CD4-positive, alpha-beta T cell treated with Interleukin-6 for 4 hours (primary cell): Measurements from ENCODE around the gene TSHZ1.

ENCODE experiments used
- DNase-seq: peaks from one replicate; pipeline ENCODE4 v3.0.0-alpha.2; 2020; ENCODE audit warnings: mixed read lengths

The TSHZ1 gene

GRCh38 chr18:75221897-75222296 is 11.3 kb downstream of the TSHZ1 start:
- DNase-seq: peak; percentile 34

GRCh38 chr18:75222407-75222806 is 11.8 kb downstream of the TSHZ1 start:
- DNase-seq: no peak

DNA sequence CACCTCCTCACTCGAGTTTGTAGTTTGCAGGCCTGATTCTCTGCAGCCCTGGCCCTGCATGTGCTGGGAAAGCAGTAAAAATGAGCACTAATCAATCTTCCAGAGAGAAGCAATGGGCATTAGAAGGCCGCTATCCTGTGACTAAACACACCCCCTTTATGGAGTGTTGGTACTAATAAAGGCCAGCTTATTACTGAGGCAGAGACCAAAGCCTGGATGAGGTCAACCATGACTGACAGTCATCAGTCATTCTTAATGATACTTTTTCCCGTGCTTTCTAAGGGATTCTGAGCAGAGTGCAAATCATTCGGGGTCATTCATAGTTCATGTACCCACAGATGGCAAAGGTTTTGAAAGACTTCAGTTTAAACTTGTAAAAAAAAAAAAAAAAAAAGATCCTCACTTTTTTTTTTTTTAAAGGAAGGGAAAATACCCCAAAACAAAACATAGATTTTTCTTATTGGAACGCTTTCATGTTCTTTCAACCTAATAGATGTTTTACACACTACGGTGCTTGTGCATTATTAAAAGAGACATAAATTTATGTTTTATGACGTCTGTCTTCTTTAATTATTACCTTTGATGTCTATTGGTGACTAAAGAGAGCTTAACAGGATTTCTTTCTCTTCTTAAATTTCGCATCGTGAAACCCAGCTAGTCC is 13.2 kb downstream of the TSHZ1 start:
- DNase-seq: no peak

DNA sequence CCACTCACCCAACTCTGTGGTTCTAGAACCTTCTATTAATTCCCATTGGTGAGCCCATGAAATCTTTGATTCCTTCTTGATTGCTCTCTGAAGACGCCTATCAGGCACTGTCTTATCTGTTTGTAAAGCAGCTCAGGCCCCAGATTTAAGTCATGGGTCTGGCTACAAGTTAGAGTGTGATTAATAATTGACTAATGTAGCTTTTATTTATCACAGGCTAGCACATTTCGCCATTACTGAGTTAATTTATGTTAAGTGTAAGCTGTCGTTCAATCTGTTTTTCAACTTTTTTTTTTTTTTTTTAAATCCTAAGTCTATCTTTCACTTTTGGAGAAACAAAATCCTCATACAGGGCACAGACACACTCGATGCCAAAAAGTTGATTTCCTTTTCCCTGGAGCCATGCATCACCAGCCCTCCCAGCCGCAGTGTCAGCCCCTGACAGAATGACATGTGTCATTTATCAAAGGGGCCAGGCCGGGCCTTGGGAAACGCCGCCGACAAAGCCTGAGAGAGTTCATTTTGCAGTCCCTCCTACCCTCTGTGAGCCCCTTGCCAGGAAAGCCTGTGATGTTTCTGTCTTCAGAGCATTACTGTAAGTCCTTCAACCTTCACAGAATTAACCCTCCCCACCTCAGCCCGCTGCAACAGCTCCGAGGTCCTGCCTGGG is 15.8 kb downstream of the TSHZ1 start:
- DNase-seq: peak; percentile 45

GRCh38 chr18:75226956-75227316 is 16.3 kb downstream of the TSHZ1 start:
- no peak for DNase-seq

DNA sequence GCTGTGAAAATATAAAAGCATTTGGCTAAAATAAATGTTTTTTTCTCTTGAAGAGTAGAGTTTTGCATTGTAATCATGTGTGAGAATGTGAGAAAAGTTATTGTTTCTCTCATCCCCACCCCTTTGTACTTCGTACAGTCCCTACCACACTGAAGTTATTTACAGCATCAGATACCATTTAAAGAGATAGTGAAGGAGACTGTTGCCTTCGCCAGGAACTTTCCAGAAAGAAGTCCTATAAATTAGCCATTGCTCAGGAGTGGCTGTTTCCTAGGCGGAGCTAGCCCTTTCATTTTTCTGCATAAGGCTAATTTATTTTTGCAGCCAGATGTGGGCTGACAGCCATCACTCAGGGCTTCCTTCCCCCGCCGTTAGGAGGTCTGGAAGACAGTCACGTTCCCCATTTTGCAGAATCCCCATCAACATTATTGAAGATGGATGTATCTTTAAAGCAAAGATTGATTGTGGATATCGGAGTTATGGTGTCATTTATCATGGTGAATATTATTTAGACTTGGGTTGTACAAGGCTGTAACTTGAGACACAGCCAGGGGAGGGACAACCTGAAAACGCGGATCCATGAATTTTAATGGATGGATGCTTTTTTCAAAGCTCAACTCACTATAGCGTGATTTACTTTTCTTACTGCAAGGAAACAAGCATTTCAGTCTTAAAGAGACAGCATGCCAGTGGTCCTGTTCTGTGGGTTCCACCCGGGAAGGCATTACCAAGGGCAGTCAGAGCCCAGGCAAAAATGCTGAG is 17.1 kb downstream of the TSHZ1 start:
- DNase-seq: no peak

DNA sequence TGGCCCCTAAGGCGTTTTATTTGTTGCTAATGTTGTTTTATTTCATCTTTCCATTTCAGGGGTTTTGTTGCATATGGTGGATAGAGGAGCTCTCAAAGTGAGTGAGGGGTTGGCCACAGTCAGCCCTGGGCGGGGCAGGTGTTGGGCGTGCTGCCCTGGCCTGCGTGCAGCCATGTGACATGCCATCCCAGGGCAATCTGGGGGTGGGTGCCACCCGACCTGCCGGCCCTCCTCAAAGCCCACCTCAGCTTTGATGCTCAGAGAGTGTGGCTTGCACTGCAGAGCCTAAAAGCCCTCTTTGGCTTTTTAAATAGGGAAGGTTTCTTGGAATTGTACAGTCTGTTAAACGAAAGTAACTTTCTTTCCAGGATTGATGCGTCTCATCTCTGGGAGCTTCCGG is 18.4 kb downstream of the TSHZ1 start:
- no peak for DNase-seq

GRCh38 chr18:75229437-75229836 is 18.8 kb downstream of the TSHZ1 start:
- DNase-seq: no peak

- no peak for DNase-seq
Measured at GRCh38 chr18:75230163-75231052, 19.8 kb downstream of the TSHZ1 start.

GRCh38 chr18:75231053-75231406 is 20.4 kb downstream of the TSHZ1 start:
- no peak for DNase-seq

- DNase-seq: no peak
Measured at GRCh38 chr18:75234901-75235300, 24.3 kb downstream of the TSHZ1 start.

DNA sequence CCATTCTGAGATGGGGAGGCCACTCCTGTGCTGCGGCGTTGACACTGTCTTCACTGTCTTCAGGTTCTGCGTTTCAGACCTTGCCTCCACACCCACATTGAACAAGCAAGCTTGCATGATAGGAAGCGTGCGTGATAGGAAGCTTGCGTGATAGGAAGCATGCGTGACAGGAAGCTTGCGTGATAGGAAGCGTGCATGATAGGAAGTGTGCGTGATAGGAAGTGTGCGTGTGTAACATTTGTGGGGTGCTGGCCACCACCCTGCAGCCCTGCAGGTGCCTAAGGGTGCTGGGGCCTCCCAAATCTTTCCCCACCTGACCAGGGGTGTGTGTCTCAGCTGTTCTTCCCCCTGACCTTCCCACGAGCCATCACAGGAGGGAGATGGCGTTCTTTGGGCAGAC is 25.3 kb downstream of the TSHZ1 start:
- DNase-seq: no peak

DNA sequence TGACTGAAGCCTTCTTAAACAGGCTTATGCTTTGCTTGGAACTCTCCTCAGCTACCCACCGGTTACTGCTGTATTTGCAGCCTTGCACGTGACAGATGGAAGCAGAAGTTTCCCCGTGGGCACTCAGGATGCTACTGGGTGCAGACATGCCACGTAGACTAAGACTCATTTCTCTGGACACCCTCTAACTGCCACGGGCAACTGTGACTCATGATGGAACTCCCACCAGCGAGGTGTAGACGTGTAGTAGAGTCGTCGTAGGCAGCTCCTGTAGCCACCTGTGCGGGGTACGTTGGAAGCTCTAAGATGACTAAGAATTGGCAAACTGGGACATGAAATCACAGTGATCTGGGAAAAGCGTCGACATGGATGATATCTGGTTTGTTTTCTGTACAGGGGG is 27.5 kb downstream of the TSHZ1 start:
- no peak for DNase-seq

DNA sequence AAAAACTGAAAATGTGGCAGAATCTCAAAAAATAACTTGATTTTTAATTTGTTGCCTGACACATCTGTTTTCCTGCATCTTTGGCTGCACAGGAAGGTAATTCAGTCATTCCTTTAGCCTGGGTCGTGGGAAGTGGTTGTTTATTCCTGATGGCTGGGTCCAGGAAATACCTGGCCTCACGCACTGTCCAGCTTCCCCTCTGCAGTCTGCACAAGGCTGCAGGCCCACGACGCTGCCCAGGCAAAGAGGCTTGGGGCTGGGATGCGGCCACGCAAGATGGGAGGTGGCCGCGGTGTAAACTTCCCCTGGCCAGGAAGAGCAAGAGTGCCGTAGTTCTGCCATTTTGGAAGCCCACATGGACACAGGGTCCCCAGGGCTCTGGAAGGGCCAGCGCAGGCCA is 28.2 kb downstream of the TSHZ1 start:
- DNase-seq: no peak

DNA sequence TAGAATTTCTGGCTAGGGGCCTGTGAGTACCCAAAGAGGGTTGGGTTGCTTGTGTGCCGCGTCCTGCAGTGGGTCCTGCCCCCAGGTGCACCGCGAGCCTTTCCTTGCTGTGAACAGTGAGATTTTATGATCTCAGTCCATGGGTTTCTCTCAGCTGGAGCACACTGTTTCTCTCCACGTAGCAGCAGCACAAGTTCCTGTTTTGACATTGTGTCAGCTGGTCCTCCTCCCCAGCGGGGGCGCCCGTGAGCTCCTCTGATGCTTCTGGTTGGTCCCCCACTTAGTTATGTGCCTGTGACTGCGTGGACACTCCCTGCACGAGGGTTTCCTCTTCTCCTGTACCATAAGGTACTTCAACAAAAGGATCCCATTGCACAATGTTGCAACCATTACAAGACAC is 29.8 kb downstream of the TSHZ1 start:
- DNase-seq: no peak

DNA sequence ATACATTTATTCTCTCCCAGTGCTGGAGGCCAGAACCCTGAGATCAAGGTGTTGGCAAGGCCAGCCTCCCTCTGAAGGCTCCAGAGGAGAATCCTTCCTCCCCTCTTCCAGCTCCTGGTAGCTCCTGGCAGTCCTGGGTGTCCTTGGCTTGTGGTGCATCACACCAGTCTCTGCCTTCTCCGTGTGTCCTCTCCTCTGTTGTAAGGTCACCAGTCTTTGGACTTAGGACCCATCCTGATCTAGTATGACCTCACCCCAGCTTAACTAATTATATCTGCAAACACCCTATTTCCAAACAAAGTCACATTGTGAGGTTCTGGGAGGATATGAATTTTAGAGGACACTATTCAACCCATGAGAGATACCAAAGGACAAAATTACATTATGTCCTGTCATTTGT is 31.1 kb downstream of the TSHZ1 start:
- DNase-seq: no peak

DNA sequence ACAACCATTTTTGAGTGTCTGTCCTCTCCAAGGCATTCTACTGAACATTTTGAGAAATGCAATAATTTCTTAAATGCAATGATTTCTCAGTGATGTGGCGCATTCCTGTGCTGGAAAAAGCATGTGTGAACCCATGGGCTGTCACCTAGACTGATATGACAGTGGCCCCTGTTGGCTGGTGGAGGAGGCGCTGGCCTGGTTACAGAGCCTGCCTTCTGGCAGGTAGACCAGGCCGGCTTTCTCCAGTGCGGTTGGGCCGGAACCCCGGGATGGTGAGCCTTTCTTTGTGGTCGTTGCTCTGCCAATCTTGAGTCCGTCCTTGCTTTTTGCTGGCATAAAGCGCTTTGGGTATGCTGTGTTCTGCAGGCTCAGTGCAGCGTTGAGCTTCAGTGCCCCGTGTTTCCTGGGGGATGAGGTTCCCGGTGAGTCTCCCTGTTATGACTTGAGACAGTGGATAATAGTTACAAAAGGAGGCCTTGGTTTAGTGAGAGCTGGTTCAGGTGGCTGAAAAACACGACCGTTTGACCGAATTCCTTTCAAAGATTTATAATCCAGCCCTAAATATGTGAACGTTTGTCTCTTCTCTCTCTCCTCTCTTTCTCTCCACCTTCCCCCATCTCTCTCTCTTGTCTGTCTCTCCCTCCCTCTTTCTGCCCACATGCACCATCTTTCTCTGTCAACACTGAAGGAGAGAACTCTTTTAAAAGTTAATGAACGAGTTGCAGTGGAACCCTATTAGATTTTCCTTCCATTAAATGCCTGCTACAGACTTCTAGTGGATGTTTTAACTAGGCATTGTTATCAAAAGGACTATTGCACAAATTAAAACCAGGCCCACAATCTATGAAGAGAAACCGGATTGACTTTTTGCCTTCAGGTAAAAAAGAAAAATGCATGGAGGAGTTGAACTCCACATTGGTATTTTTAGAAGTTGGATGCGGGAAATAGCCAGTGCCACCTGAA is 34.0 kb downstream of the TSHZ1 start:
- peak; percentile 52 for DNase-seq

DNA sequence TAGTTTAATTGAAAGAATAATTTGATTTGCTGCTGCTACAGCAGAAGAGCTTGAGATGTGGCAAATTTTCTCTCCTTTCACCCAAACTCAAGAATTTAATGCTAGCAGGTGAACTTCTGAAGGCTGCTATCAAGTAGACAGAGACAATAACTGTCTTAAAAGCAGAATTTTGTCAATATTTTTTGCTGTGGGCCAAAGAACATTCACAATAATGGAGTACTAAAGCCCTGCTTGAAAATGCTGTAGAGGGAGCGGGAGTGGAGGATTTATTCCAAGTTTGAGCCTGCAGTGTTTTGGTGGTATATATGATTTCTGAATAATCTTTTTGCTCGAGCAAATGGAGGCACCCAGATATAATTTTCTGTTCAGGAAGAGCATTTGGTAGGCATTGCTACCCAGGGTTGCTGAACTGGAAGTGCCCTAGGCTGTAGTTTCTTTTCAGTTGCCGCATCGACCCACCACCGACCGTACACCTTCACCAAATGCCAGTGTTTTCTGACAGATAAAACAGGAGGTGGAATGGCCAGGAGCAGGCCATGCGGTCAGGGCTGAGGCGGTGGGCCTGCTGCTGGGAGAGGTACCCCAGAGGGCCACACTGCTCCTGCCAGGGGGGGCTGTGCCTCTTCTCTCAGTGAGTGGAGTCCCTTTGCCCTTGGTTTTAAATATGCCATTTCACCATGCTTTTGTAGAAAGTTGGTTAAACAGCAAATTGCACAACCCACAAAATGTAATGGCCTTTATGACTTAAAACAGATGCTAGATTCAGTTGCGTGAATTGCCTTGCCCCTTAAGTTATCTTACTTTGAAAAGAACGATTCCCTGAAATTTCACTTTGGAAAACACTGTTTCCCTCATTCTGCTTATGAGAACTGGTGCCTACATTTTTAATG is 36.4 kb downstream of the TSHZ1 start:
- peak; percentile 36 for DNase-seq

GRCh38 chr18:75247611-75248421 is 37.2 kb downstream of the TSHZ1 start:
- DNase-seq: peak; percentile 41
